Measurements from ENCODE around the gene KISS1R.
A peak's percentile ranks its signal among the peaks of the same experiment; 100 is the strongest.

Gene KISS1R

DNA sequence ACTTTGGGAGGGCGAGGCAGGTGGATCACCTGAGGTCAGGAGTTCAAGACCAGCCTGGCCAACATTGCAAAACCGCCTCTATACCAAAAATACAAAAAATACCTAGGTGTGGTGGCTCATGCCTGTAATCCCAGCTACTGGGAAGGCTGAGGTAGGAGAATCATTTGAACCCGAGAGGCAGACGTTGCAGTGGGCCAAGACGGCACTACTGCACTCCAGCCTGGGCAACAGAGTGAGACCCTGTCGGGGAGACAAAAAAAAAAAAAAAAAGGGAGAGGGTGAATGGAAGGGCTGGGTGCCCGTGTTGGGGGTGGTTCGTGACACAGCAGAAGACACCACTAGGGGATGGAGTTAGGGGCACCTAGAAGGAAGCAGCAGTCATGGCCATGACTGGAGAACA lies 46.8 kb upstream of the KISS1R start:
- Histone ChIP-seq H3K4me3 (ENCODE audit: low read depth, low read length) (no peak overlapping the region), H3K36me3 (ENCODE audit: control insufficient read depth in 2 of 2, insufficient read depth in 1 of 2, low read length in 2 of 2) (peaks cover 7 to 52% of the 10 kb centered on the region in 2 experiments; a peak in 2 of 3 replicates), H3K4me1 (ENCODE audit: control insufficient read depth, insufficient read depth, low read length) (no peaks in the 10 kb centered on the region; the same call in 1 of the 2 replicates), H3K27ac (ENCODE audit: extremely low read depth, low read depth, low read length) (no peak overlapping the region), H3K9me3 (ENCODE audit: control insufficient read depth, insufficient read depth, low read depth, low read length) (no peaks in the 10 kb centered on the region)
- POLR2A ChIA-PET = no interaction called here
- CTCF ChIA-PET = no interaction called here
- TF ChIP-seq ZNF121 (tag by site-specific recombination; IDR thresholded peaks at IDR 0.05) = peak; percentile 62; the same call in 1 of the 2 replicates
- TF ChIP-seq, protein P1, sequence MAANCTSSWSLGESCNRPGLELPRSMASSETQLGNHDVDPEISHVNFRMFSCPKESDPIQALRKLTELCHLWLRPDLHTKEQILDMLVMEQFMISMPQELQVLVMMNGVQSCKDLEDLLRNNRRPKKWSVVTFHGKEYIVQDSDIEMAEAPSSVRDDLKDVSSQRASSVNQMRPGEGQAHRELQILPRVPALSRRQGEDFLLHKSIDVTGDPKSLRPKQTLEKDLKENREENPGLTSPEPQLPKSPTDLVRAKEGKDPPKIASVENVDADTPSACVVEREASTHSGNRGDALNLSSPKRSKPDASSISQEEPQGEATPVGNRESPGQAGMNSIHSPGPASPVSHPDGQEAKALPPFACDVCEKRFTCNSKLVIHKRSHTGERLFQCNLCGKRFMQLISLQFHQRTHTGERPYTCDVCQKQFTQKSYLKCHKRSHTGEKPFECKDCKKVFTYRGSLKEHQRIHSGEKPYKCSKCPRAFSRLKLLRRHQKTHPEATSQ (tag by site-specific recombination; IDR thresholded peaks at IDR 0.05) = no peak

DNA sequence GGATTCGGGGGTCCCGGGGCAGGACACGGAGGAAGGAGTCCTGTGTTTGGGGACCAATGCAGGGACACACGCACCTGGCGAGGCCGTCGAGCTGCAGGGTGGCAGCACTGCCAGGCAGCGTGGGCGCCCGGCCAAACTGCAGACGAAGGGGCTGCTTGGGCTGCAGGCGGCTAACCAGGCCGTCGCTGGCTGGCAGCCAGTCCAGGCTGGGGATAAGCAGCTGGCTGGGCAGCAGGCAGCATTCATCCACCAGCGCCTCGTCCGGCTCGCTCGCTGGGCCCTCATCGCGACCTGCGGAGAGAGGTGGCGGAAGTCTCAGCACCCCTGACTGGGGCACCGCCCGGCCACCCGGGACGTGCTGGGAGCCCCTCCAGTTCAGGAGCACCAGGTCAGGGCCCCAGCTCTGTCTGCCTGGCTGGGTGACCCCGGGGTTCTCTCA lies 46.2 kb upstream of the KISS1R start:
- POLR2A ChIA-PET = no interaction called here
- H3K9me3 ChIP-seq (ENCODE audit: control insufficient read depth, insufficient read depth, low read depth, low read length) = no peaks in the 10 kb centered on the region
- no peak overlapping the region for H3K4me3 ChIP-seq (ENCODE audit: low read depth, low read length)
- H3K27ac ChIP-seq (ENCODE audit: extremely low read depth, low read depth, low read length) = no peak overlapping the region
- CTCF ChIA-PET = no interaction called here
- TF ChIP-seq, protein P2, sequence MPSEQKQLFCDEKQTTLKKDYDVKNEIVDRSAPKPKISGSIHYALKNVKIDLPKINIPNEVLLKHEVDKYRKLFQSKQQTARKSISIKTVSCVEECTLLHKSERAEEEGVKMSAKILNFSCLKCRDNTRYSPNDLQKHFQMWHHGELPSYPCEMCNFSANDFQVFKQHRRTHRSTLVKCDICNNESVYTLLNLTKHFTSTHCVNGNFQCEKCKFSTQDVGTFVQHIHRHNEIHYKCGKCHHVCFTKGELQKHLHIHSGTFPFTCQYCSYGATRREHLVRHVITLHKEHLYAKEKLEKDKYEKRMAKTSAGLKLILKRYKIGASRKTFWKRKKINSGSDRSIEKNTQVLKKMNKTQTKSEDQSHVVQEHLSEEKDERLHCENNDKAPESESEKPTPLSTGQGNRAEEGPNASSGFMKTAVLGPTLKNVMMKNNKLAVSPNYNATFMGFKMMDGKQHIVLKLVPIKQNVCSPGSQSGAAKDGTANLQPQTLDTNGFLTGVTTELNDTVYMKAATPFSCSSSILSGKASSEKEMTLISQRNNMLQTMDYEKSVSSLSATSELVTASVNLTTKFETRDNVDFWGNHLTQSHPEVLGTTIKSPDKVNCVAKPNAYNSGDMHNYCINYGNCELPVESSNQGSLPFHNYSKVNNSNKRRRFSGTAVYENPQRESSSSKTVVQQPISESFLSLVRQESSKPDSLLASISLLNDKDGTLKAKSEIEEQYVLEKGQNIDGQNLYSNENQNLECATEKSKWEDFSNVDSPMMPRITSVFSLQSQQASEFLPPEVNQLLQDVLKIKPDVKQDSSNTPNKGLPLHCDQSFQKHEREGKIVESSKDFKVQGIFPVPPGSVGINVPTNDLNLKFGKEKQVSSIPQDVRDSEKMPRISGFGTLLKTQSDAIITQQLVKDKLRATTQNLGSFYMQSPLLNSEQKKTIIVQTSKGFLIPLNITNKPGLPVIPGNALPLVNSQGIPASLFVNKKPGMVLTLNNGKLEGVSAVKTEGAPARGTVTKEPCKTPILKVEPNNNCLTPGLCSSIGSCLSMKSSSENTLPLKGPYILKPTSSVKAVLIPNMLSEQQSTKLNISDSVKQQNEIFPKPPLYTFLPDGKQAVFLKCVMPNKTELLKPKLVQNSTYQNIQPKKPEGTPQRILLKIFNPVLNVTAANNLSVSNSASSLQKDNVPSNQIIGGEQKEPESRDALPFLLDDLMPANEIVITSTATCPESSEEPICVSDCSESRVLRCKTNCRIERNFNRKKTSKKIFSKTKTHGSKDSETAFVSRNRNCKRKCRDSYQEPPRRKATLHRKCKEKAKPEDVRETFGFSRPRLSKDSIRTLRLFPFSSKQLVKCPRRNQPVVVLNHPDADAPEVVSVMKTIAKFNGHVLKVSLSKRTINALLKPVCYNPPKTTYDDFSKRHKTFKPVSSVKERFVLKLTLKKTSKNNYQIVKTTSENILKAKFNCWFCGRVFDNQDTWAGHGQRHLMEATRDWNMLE (tag by site-specific recombination; conservative IDR thresholded peaks at IDR 0.05; ENCODE audit: low read depth) = no peak
- TF ChIP-seq ZBTB7A (tag by site-specific recombination; IDR thresholded peaks at IDR 0.05; ENCODE audit: low read depth) (no peak), ZNF626 (tag by site-specific recombination; IDR thresholded peaks at IDR 0.05) (no peak), ZIC2 (tag by site-specific recombination; IDR thresholded peaks at IDR 0.05) (peak; percentile 33; the same call in 1 of the 2 replicates), ZNF624 (tag by site-specific recombination; IDR thresholded peaks at IDR 0.05) (no peak), ZFHX2 (tag by site-specific recombination; conservative IDR thresholded peaks at IDR 0.05) (no peak), ZNF112 (tag by site-specific recombination; IDR thresholded peaks at IDR 0.05) (no peak), ZNF223 (tag by site-specific recombination; IDR thresholded peaks at IDR 0.05) (no peak), ZNF239 (tag by site-specific recombination; IDR thresholded peaks at IDR 0.05) (no peak), ZNF37A (tag by site-specific recombination; IDR thresholded peaks at IDR 0.05) (no peak), ZNF202 (tag by site-specific recombination; IDR thresholded peaks at IDR 0.05; ENCODE audit: borderline replicate concordance) (no peak), ZNF354C (tag by site-specific recombination; IDR thresholded peaks at IDR 0.05; ENCODE audit: borderline replicate concordance, low read depth) (no peak), RBAK (tag by site-specific recombination; IDR thresholded peaks at IDR 0.05) (no peak), ZBTB20 (tag by site-specific recombination; IDR thresholded peaks at IDR 0.05) (no peak)
- TF ChIP-seq, protein P3, sequence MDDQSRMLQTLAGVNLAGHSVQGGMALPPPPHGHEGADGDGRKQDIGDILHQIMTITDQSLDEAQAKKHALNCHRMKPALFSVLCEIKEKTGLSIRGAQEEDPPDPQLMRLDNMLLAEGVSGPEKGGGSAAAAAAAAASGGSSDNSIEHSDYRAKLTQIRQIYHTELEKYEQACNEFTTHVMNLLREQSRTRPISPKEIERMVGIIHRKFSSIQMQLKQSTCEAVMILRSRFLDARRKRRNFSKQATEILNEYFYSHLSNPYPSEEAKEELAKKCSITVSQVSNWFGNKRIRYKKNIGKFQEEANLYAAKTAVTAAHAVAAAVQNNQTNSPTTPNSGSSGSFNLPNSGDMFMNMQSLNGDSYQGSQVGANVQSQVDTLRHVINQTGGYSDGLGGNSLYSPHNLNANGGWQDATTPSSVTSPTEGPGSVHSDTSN (CRISPR knock-in tag; IDR thresholded peaks at IDR 0.05) = no peak
- TF ChIP-seq, protein P4, sequence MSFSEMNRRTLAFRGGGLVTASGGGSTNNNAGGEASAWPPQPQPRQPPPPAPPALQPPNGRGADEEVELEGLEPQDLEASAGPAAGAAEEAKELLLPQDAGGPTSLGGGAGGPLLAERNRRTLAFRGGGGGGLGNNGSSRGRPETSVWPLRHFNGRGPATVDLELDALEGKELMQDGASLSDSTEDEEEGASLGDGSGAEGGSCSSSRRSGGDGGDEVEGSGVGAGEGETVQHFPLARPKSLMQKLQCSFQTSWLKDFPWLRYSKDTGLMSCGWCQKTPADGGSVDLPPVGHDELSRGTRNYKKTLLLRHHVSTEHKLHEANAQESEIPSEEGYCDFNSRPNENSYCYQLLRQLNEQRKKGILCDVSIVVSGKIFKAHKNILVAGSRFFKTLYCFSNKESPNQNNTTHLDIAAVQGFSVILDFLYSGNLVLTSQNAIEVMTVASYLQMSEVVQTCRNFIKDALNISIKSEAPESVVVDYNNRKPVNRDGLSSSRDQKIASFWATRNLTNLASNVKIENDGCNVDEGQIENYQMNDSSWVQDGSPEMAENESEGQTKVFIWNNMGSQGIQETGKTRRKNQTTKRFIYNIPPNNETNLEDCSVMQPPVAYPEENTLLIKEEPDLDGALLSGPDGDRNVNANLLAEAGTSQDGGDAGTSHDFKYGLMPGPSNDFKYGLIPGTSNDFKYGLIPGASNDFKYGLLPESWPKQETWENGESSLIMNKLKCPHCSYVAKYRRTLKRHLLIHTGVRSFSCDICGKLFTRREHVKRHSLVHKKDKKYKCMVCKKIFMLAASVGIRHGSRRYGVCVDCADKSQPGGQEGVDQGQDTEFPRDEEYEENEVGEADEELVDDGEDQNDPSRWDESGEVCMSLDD (tag by site-specific recombination; IDR thresholded peaks at IDR 0.05) = peak; percentile 44; the same call in 1 of the 2 replicates
- H3K4me1 ChIP-seq (ENCODE audit: control insufficient read depth, insufficient read depth, low read length) = no peaks in the 10 kb centered on the region; the same call in 1 of the 2 replicates
- peaks cover 7 to 59% of the 10 kb centered on the region in 2 experiments; a peak in 2 of 3 replicates for H3K36me3 ChIP-seq (ENCODE audit: control insufficient read depth in 2 of 2, insufficient read depth in 1 of 2, low read length in 2 of 2)

Data from HEK293 (cell line).